Kidney capillary endothelial cell (primary cell): ENCODE measurements around the gene TADA3.

ENCODE experiments used
- DNase-seq: peaks from one replicate; pipeline ENCODE4 v3.0.0-alpha.2; 2018; ENCODE audit warnings: low spot score

The TADA3 gene

GRCh38 chr3:9809615-9810432 is 17.6 kb upstream of the TADA3 start, which contains the start of gene TTLL3:
TTLL3 (plus strand) TSS chr3:9810262; CDS start chr3:9810662, 400 bp downstream.
- peak; percentile 60 for DNase-seq

GRCh38 chr3:9809239-9809614 is 17.0 kb upstream of the TADA3 start:
- no peak for DNase-seq

GRCh38 chr3:9808345-9809037 is 16.2 kb upstream of the TADA3 start:
- DNase-seq, result peak; percentile 35

GRCh38 chr3:9807981-9808344 is 15.7 kb upstream of the TADA3 start:
- DNase-seq, result no peak

GRCh38 chr3:9806688-9807589 is 14.7 kb upstream of the TADA3 start:
- no peak for DNase-seq

- no peak for DNase-seq
These were observed 13.9 kb upstream of the TADA3 start for GRCh38 chr3:9806137-9806536.

GRCh38 chr3:9804996-9805395 is 12.7 kb upstream of the TADA3 start:
- no peak for DNase-seq

- no peak for DNase-seq
These were observed 11.2 kb upstream of the TADA3 start for GRCh38 chr3:9803494-9803893.

GRCh38 chr3:9800529-9800928 is 8.3 kb upstream of the TADA3 start:
- DNase-seq, result no peak

- no peak for DNase-seq
These were observed 5.1 kb upstream of the TADA3 start for GRCh38 chr3:9797196-9797945.

GRCh38 chr3:9795207-9795606 is 2.9 kb upstream of the TADA3 start:
- DNase-seq, result no peak

GRCh38 chr3:9794400-9794799 is 2.1 kb upstream of the TADA3 start:
- DNase-seq, result no peak

GRCh38 chr3:9793161-9793781 is 998 bp upstream of the TADA3 start:
- peak; percentile 40 for DNase-seq

- DNase-seq, result no peak
These were observed 376 bp downstream of the TADA3 start for GRCh38 chr3:9791790-9792404.

GRCh38 chr3:9791127-9791526 is 1.1 kb downstream of the TADA3 start:
- no peak for DNase-seq

- no peak for DNase-seq
These were observed 4.6 kb downstream of the TADA3 start for GRCh38 chr3:9787714-9788113.

- DNase-seq, result no peak
These were observed 5.2 kb downstream of the TADA3 start for GRCh38 chr3:9786825-9787669.

GRCh38 chr3:9786209-9786739 is 6.0 kb downstream of the TADA3 start:
- no peak for DNase-seq

GRCh38 chr3:9785602-9786001 is 6.7 kb downstream of the TADA3 start:
- no peak for DNase-seq

- no peak for DNase-seq
These were observed 7.3 kb downstream of the TADA3 start for GRCh38 chr3:9784965-9785364.
